Activated T-helper 1 cell treated with Interleukin-2 at 50 U/mL for 16 hours (primary cell): ENCODE results near the gene ARHGAP26.

ENCODE experiments used
- DNase-seq: peaks from one replicate; pipeline ENCODE4 v3.0.0-alpha.2; 2020; ENCODE audit warnings: low read depth

Gene ARHGAP26

GRCh38 chr5:143275512-143276363 is 505.6 kb downstream of the ARHGAP26 start:
- DNase-seq, result no peak

- DNase-seq, result no peak
Observed at GRCh38 chr5:143277536-143277935, 507.4 kb downstream of the ARHGAP26 start.
